Vagina (tissue), 2 donors: ENCODE results near the gene CACNA1D.

ENCODE experiments used
- CTCF ChIP-seq, 3 experiments: fragments of 450-650 bp in 2 of 3; fragments of 200-600 bp in 1 of 3; sonication (generic) in 1 of 3; IDR thresholded peaks; one replicate each; pipeline ENCODE4 v1.5.1; 2017 to 2019; ENCODE audit warnings: antibody characterized with exemption in 3 of 3, mild to moderate bottlenecking in 2 of 3, moderate library complexity in 2 of 3
- POLR2A ChIP-seq, 2 donors: fragments of 450-650 bp; IDR thresholded peaks; one replicate each; pipeline ENCODE4 v1.6.1; 2017; ENCODE audit warnings: antibody characterized with exemption in 2 of 2, mild to moderate bottlenecking in 2 of 2, moderate library complexity in 2 of 2

- TF ChIP-seq POLR2A (IDR thresholded peaks at IDR 0.05) = no peak
- no peak for TF ChIP-seq CTCF (IDR thresholded peaks at IDR 0.05)
Observed at GRCh38 chr3:53629402-53629723, 135.0 kb downstream of the CACNA1D start.
